HCT116 (cell line): ENCODE measurements around the gene RAI1. TPM values are rescaled to one million over a fixed set of nuclear protein-coding genes. Genes with fewer than 3 reads are reported as not detected.

Experiments used
- ATAC-seq: fragments of 200-7000 bp; cut with Tn5 transposase; 2 replicates; pipeline ENCODE4 v1.9.1; 2020; ENCODE audit warnings: mild to moderate bottlenecking, moderate library complexity
- BruUV-seq: library from RNA; stranded (reverse); fragments of 400-500 nt; replicated peaks from 2 replicates; lab custom pipeline; 2021; lab: Mats Ljungman, UMichigan
- CTCF ChIA-PET: fragments of 300-600 bp; sonication (Branson Sonifier 250); formaldehyde crosslinking; loops from one replicate; lab custom pipeline; 2021; ENCODE audit warnings: antibody characterized with exemption; lab: Charles Lee
- POLR2A ChIA-PET: fragments of 300-600, 350-600 bp; sonication (Branson Sonifier 250); formaldehyde crosslinking; loops from one replicate; lab custom pipeline; 2021; ENCODE audit warnings: antibody characterized with exemption; lab: Charles Lee
- RAD21 ChIA-PET, 2 experiments: fragments of 300-600 bp; sonication (Branson Sonifier 250); formaldehyde crosslinking; loops; one replicate each; lab custom pipeline; 2023; ENCODE audit warnings: low total read pairs in 2 of 2; ENCODE audit not compliant: uncharacterized antibody in 2 of 2, unreplicated experiment in 2 of 2, low non-redundant PET in 1 of 2; lab: Charles Lee
- DNase-seq: peaks from one replicate; pipeline ENCODE4 v3.0.0-alpha.2; 2010; ENCODE audit warnings: low read depth, low spot score
- H2AFZ ChIP-seq: fragments of 200-600 bp; shearing (Covaris generic), sonication (generic); 2 replicates; pipeline ENCODE4 v1.6.1; 2017; ENCODE audit warnings: low read depth, mixed run types, mixed read lengths, antibody characterized with exemption, low read length; ENCODE audit not compliant: poor library complexity, severe bottlenecking
- H3K27ac ChIP-seq: 2 replicates; pipeline ENCODE4 v1.5.1; 2012; ENCODE audit warnings: low read depth, low read length
- H3K27me3 ChIP-seq: fragments of 200-600 bp; sonication (generic); 2 replicates; pipeline ENCODE4 v1.6.1; 2016; ENCODE audit warnings: mixed run types, low read length, mixed read lengths; ENCODE audit not compliant: insufficient read depth
- H3K36me3 ChIP-seq, 2 experiments: fragments of 200-500 bp in 1 of 2; fragments of 200-600 bp in 1 of 2; sonication (Bioruptor generic) in 1 of 2; sonication (generic) in 1 of 2; 2 replicates each; pipeline versions ENCODE4 v1.5.1 to v1.6.1; 2014 to 2016; ENCODE audit warnings: low read length in 2 of 2, inconsistent platforms in 1 of 2, mixed read lengths in 1 of 2, mixed run types in 1 of 2; ENCODE audit not compliant: insufficient read depth in 2 of 2, control insufficient read depth in 1 of 2
- H3K4me1 ChIP-seq, 2 experiments: fragments of 200-600 bp in 1 of 2; sonication (generic) in 1 of 2; 2 replicates each; pipeline versions ENCODE4 v1.5.1 to v1.6.1; 2012 to 2017; ENCODE audit warnings: low read length in 2 of 2, inconsistent platforms in 1 of 2, mild to moderate bottlenecking in 1 of 2, mixed read lengths in 1 of 2, mixed run types in 1 of 2, moderate library complexity in 1 of 2; ENCODE audit not compliant: insufficient read depth in 2 of 2, control insufficient read depth in 1 of 2
- H3K4me2 ChIP-seq: fragments of 200-600 bp; sonication (generic); 2 replicates; pipeline ENCODE4 v1.6.1; 2017; ENCODE audit warnings: mixed run types, low read length, mixed read lengths
- H3K4me3 ChIP-seq, 2 experiments: fragments of 200-600 bp in 1 of 2; sonication (generic) in 1 of 2; replicated peaks in 1 of 2; 2 replicates each; pipeline ENCODE4 v1.5.1; 2011 to 2016; ENCODE audit warnings: low read length in 2 of 2, control low read depth in 1 of 2, low read depth in 1 of 2, mild to moderate bottlenecking in 1 of 2, mixed read lengths in 1 of 2, mixed run types in 1 of 2
- H3K79me2 ChIP-seq: fragments of 200-600 bp; sonication (generic); 2 replicates; pipeline ENCODE4 v1.6.1; 2017; ENCODE audit warnings: mild to moderate bottlenecking, mixed run types, low read length, moderate library complexity, mixed read lengths; ENCODE audit not compliant: insufficient read depth
- H3K9ac ChIP-seq: fragments of 200-600 bp; sonication (generic); 2 replicates; pipeline ENCODE4 v1.6.1; 2016; ENCODE audit warnings: low read length, mixed read lengths
- H3K9me2 ChIP-seq: fragments of 200-600 bp; sonication (generic), shearing (Covaris generic); 2 replicates; pipeline ENCODE4 v1.6.1; 2017; ENCODE audit warnings: mixed run types, mild to moderate bottlenecking, moderate library complexity; ENCODE audit not compliant: insufficient read depth
- H3K9me3 ChIP-seq, 2 experiments: fragments of 200-500 bp in 1 of 2; fragments of 200-600 bp in 1 of 2; sonication (Bioruptor generic) in 1 of 2; sonication (generic) in 1 of 2; 2 replicates each; pipeline ENCODE4 v1.6.1; 2014 to 2017; ENCODE audit warnings: low read length in 2 of 2, mixed read lengths in 2 of 2, inconsistent platforms in 1 of 2, low read depth in 1 of 2, mild to moderate bottlenecking in 1 of 2, mixed run types in 1 of 2, moderate library complexity in 1 of 2; ENCODE audit not compliant: control insufficient read depth in 1 of 2, insufficient read depth in 1 of 2
- H4K20me1 ChIP-seq: fragments of 200-600 bp; sonication (generic), shearing (Covaris generic); 2 replicates; pipeline ENCODE4 v1.6.1; 2017; ENCODE audit warnings: mixed run types, mild to moderate bottlenecking, moderate library complexity; ENCODE audit not compliant: insufficient read depth
- CEBPB ChIP-seq: IDR thresholded peaks from 2 replicates; pipeline ENCODE4 v1.6.1; 2012; ENCODE audit warnings: low read depth
- EGR1 ChIP-seq: IDR thresholded peaks from 2 replicates; pipeline ENCODE4 v1.6.1; 2012; ENCODE audit warnings: low read depth
- ELF1 ChIP-seq: IDR thresholded peaks from 2 replicates; pipeline ENCODE4 v1.6.1; 2012; ENCODE audit warnings: low read depth, borderline replicate concordance
- FOSL1 ChIP-seq: IDR thresholded peaks from 2 replicates; pipeline ENCODE4 v1.6.1; 2012; ENCODE audit warnings: low read depth
- JUND ChIP-seq: IDR thresholded peaks from 2 replicates; pipeline ENCODE4 v1.6.1; 2012
- SIN3A ChIP-seq: IDR thresholded peaks from 2 replicates; pipeline ENCODE4 v1.6.1; 2012; ENCODE audit warnings: low read depth
- SRF ChIP-seq: IDR thresholded peaks from 2 replicates; pipeline ENCODE4 v1.6.1; 2012; ENCODE audit warnings: low read depth
- intact Hi-C: fragments of 100-400 bp; cut with micrococcal nuclease; formaldehyde crosslinking; loops from 2 replicates; pipeline ENCODE4 v1.10.0; 2022
- total RNA-seq: library from RNA; stranded (reverse); gene quantifications from one replicate; pipeline ENCODE4 v1.2.1, GENCODE V29; 2021; ENCODE audit not compliant: unreplicated experiment
- TF ChIP-seq, protein P1 (sequence below): IDR thresholded peaks from 2 replicates; pipeline ENCODE4 v1.6.1; 2012
- TF ChIP-seq, protein P2 (sequence below): IDR thresholded peaks from 2 replicates; pipeline ENCODE4 v1.6.1; 2011; ENCODE audit warnings: mild to moderate bottlenecking, low read length, moderate library complexity; ENCODE audit not compliant: insufficient replicate concordance; ENCODE audit errors: extremely low read depth

The RAI1 gene
- total RNA-seq, 1 experiment from 2014 or later: 38.5 TPM

DNA sequence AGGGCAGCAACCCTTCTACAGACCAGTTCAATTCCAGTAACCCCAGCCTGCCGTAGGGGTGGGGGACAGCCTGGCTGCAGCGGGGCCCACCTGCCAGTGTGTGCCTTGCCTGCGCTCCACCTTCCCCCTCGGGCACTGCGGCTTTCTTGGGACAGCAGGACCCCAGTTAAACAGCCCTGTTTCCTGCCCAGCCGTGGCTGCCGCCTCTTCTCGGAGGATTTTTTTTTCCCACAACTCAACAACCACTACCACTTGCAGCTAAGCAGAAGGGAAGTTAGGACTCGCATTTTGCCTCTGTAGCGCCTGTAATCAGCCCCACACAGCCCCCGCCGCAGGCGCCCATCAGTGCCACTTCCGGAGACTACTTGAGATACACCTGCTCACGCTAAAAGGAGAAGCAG, 76.1 kb downstream of the RAI1 start:
- H2AFZ ChIP-seq: no peak overlapping the region
- TF ChIP-seq SRF (no peak), EGR1 (no peak), ELF1 (no peak), SIN3A (no peak), CEBPB (no peak), FOSL1 (no peak), JUND (no peak)
- TF ChIP-seq, protein P1, sequence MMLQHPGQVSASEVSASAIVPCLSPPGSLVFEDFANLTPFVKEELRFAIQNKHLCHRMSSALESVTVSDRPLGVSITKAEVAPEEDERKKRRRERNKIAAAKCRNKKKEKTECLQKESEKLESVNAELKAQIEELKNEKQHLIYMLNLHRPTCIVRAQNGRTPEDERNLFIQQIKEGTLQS: no peak
- TF ChIP-seq, protein P2, sequence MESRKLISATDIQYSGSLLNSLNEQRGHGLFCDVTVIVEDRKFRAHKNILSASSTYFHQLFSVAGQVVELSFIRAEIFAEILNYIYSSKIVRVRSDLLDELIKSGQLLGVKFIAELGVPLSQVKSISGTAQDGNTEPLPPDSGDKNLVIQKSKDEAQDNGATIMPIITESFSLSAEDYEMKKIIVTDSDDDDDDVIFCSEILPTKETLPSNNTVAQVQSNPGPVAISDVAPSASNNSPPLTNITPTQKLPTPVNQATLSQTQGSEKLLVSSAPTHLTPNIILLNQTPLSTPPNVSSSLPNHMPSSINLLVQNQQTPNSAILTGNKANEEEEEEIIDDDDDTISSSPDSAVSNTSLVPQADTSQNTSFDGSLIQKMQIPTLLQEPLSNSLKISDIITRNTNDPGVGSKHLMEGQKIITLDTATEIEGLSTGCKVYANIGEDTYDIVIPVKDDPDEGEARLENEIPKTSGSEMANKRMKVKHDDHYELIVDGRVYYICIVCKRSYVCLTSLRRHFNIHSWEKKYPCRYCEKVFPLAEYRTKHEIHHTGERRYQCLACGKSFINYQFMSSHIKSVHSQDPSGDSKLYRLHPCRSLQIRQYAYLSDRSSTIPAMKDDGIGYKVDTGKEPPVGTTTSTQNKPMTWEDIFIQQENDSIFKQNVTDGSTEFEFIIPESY: no peak
- peaks cover 0 to 4% of the 10 kb centered on the region in 2 experiments; a peak in 1 of 4 replicates for H3K36me3 ChIP-seq
- no peak overlapping the region for H3K4me2 ChIP-seq
- no peaks in the 10 kb centered on the region for H3K9me3 ChIP-seq
- no peak overlapping the region for H3K4me3 ChIP-seq
- intact Hi-C loops: no loop called here
- ATAC-seq (no peak), DNase-seq (no peak)
- no peak overlapping the region for H3K27ac ChIP-seq
- H3K9me2 ChIP-seq: no peaks in the 10 kb centered on the region
- RAD21 ChIA-PET: no interaction called here
- no peaks in the 10 kb centered on the region for H3K27me3 ChIP-seq
- CTCF ChIA-PET: no interaction called here
- H3K79me2 ChIP-seq: peaks cover 38% of the 10 kb centered on the region
- H3K9ac ChIP-seq: no peak overlapping the region
- H3K4me1 ChIP-seq: peaks cover 11 to 13% of the 10 kb centered on the region in 2 experiments
- H4K20me1 ChIP-seq: no peaks in the 10 kb centered on the region
- BruUV-seq: no TSS peak
- POLR2A ChIA-PET: no interaction called here
